ENCODE results near the gene LRP3.
A peak's percentile ranks its signal among the peaks of the same experiment; 100 is the strongest.

The LRP3 gene

DNA sequence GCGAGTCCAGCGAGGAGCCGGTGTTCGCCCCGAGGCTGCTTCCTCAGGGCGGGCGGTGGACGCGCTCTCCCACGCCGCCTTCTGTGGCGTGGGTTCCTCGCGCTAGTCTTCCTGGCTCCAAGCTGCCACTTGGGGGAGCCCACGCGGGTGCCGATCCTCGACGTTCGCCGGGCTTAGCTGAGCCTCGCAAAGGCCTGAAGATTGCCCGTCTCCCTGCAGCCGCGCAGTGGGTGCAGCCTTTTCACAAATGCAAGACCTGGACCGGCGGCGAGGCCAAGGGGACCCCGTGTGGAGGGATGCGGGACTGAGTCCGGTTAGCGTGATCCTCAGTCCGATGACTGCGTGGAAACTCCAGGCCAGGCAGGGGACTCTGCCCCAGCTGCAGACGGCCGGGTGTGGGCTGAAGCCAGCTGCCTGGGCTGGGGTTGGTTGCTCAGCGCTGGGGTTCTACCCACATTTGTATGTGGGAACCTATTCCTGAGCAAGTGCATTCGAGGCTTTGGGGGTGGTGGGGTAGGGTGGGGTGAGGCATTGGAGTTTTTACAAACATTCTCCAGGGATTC is 16.6 kb upstream of the LRP3 start:
- peak overlapping the region; percentile 37 to 92 for H3K4me3 ChIP-seq (ENCODE audit: insufficient read depth in 1 of 2, low read depth in 1 of 2, low read length in 2 of 2)
- peak overlapping the region; percentile 87 for H3K4me2 ChIP-seq (ENCODE audit: low read length, poor library complexity, severe bottlenecking)
- peak overlapping the region; percentile 90 for H3K9ac ChIP-seq (ENCODE audit: low read length)
- peak overlapping the region in 1 of 2 experiments; percentile 7 for H3K4ac ChIP-seq (ENCODE audit: low read depth in 1 of 2, low read length in 2 of 2)
- H3K9me3 ChIP-seq (ENCODE audit: control insufficient read depth, low read length), result no peaks in the 10 kb centered on the region
- peak overlapping the region in 1 of 2 experiments; percentile 45 for H3K14ac ChIP-seq (ENCODE audit: low read length in 2 of 2)
- H2BK15ac ChIP-seq (ENCODE audit: low read depth, poor library complexity, severe bottlenecking), result no peak overlapping the region
- peak overlapping the region; percentile 62 for H2AFZ ChIP-seq (ENCODE audit: low read depth, low read length)
- peaks cover 32% of the 10 kb centered on the region for H3K4me1 ChIP-seq (ENCODE audit: control insufficient read depth, insufficient read depth, low read depth, low read length)
- DNase-seq, result peak; percentile 91
- H4K8ac ChIP-seq (ENCODE audit: low read length), result no peak overlapping the region
- H2BK120ac ChIP-seq (ENCODE audit: low read depth, low read length), result no peak overlapping the region
- no peak overlapping the region for H2BK12ac ChIP-seq (ENCODE audit: low read length in 2 of 2)
- no peaks in the 10 kb centered on the region for H3K36me3 ChIP-seq (ENCODE audit: control insufficient read depth in 1 of 2, insufficient read depth in 2 of 2, low read depth in 1 of 2, low read length in 2 of 2)
- WGBS, result 2% methylated on average over 37 of the region's 38 CpGs
- H3K23ac ChIP-seq (ENCODE audit: low read length in 2 of 2), result peak overlapping the region in 1 of 2 experiments; percentile 57
- H3K27me3 ChIP-seq (ENCODE audit: control insufficient read depth in 1 of 2, insufficient read depth in 1 of 2, low read length in 2 of 2), result peaks cover 0 to 4% of the 10 kb centered on the region in 2 experiments
- peak overlapping the region; percentile 28 to 54 for H3K18ac ChIP-seq (ENCODE audit: low read depth in 1 of 2, low read length in 2 of 2)
- no peak overlapping the region for H2AK5ac ChIP-seq (ENCODE audit: low read length, severe bottlenecking)
- H3K79me1 ChIP-seq (replicated peaks; ENCODE audit: low read length, poor library complexity, severe bottlenecking), result peaks cover 11% of the 10 kb centered on the region
- peak overlapping the region; percentile 5 for H2BK5ac ChIP-seq (ENCODE audit: low read depth, low read length, poor library complexity, severe bottlenecking)
- H4K91ac ChIP-seq (ENCODE audit: low read length), result peak overlapping the region; percentile 25
- peak overlapping the region; percentile 50 for H3K27ac ChIP-seq (ENCODE audit: low read length, poor library complexity, severe bottlenecking)

GRCh38 chr19:33186431-33187182 is 7.5 kb upstream of the LRP3 start:
- no peaks in the 10 kb centered on the region for H3K9me3 ChIP-seq (ENCODE audit: control insufficient read depth, low read length)
- no peak overlapping the region for H2AFZ ChIP-seq (ENCODE audit: low read depth, low read length)
- no peaks in the 10 kb centered on the region for H3K79me1 ChIP-seq (replicated peaks; ENCODE audit: low read length, poor library complexity, severe bottlenecking)
- no peak for DNase-seq
- no peak overlapping the region for H3K4me2 ChIP-seq (ENCODE audit: low read length, poor library complexity, severe bottlenecking)
- no peak overlapping the region for H3K23ac ChIP-seq (ENCODE audit: low read length in 2 of 2)
- H3K4me1 ChIP-seq (ENCODE audit: control insufficient read depth, insufficient read depth, low read depth, low read length), result peaks cover 2% of the 10 kb centered on the region
- H3K27me3 ChIP-seq (ENCODE audit: control insufficient read depth in 1 of 2, insufficient read depth in 1 of 2, low read length in 2 of 2), result peaks cover 4 to 17% of the 10 kb centered on the region in 2 experiments
- no peak overlapping the region for H2BK15ac ChIP-seq (ENCODE audit: low read depth, poor library complexity, severe bottlenecking)
- H3K14ac ChIP-seq (ENCODE audit: low read length in 2 of 2), result no peak overlapping the region
- H4K91ac ChIP-seq (ENCODE audit: low read length), result no peak overlapping the region
- WGBS, result 70% methylated on average over 7 of the region's 11 CpGs
- no peak overlapping the region for H4K8ac ChIP-seq (ENCODE audit: low read length)
- no peak overlapping the region for H3K4ac ChIP-seq (ENCODE audit: low read depth in 1 of 2, low read length in 2 of 2)
- no peak overlapping the region for H2BK120ac ChIP-seq (ENCODE audit: low read depth, low read length)
- no peak overlapping the region for H3K27ac ChIP-seq (ENCODE audit: low read length, poor library complexity, severe bottlenecking)
- H2BK12ac ChIP-seq (ENCODE audit: low read length in 2 of 2), result no peak overlapping the region
- H3K9ac ChIP-seq (ENCODE audit: low read length), result no peak overlapping the region
- H3K4me3 ChIP-seq (ENCODE audit: insufficient read depth in 1 of 2, low read depth in 1 of 2, low read length in 2 of 2), result no peak overlapping the region
- H3K36me3 ChIP-seq (ENCODE audit: control insufficient read depth in 1 of 2, insufficient read depth in 2 of 2, low read depth in 1 of 2, low read length in 2 of 2), result no peaks in the 10 kb centered on the region
- H2BK5ac ChIP-seq (ENCODE audit: low read depth, low read length, poor library complexity, severe bottlenecking), result no peak overlapping the region
- no peak overlapping the region for H3K18ac ChIP-seq (ENCODE audit: low read depth in 1 of 2, low read length in 2 of 2)
- no peak overlapping the region for H2AK5ac ChIP-seq (ENCODE audit: low read length, severe bottlenecking)

DNA sequence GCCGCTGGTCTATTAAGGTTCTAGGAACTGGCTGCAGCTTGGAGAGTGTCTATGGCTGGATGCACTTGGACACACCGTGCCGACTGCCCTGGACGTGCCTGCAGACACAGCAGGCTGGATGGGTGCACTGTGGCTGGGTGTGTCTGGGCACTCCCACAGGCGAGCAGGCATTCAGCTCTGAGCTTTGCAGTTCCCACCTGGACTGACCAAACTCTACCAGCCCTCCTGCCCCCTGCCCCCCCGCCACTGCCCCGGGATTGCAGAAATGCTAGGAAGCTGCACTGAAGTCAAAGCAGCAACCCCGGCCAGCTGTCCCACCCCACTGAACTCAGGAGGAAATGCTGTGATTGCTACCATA is 7.0 kb upstream of the LRP3 start:
- Histone ChIP-seq H2BK5ac (ENCODE audit: low read depth, low read length, poor library complexity, severe bottlenecking) (no peak overlapping the region), H2BK120ac (ENCODE audit: low read depth, low read length) (no peak overlapping the region), H2BK15ac (ENCODE audit: low read depth, poor library complexity, severe bottlenecking) (no peak overlapping the region), H4K91ac (ENCODE audit: low read length) (peak overlapping the region; percentile 58), H3K23ac (ENCODE audit: low read length in 2 of 2) (no peak overlapping the region), H3K79me1 (replicated peaks; ENCODE audit: low read length, poor library complexity, severe bottlenecking) (no peaks in the 10 kb centered on the region), H2AFZ (ENCODE audit: low read depth, low read length) (no peak overlapping the region), H4K8ac (ENCODE audit: low read length) (no peak overlapping the region), H3K36me3 (ENCODE audit: control insufficient read depth in 1 of 2, insufficient read depth in 2 of 2, low read depth in 1 of 2, low read length in 2 of 2) (no peaks in the 10 kb centered on the region), H3K27me3 (ENCODE audit: control insufficient read depth in 1 of 2, insufficient read depth in 1 of 2, low read length in 2 of 2) (peaks cover 4 to 22% of the 10 kb centered on the region in 2 experiments), H3K4me3 (ENCODE audit: insufficient read depth in 1 of 2, low read depth in 1 of 2, low read length in 2 of 2) (no peak overlapping the region), H3K4me2 (ENCODE audit: low read length, poor library complexity, severe bottlenecking) (no peak overlapping the region), H3K9me3 (ENCODE audit: control insufficient read depth, low read length) (no peaks in the 10 kb centered on the region), H3K14ac (ENCODE audit: low read length in 2 of 2) (no peak overlapping the region), H3K27ac (ENCODE audit: low read length, poor library complexity, severe bottlenecking) (no peak overlapping the region), H2BK12ac (ENCODE audit: low read length in 2 of 2) (no peak overlapping the region), H3K18ac (ENCODE audit: low read depth in 1 of 2, low read length in 2 of 2) (no peak overlapping the region), H3K4me1 (ENCODE audit: control insufficient read depth, insufficient read depth, low read depth, low read length) (peaks cover 2% of the 10 kb centered on the region), H3K9ac (ENCODE audit: low read length) (no peak overlapping the region), H3K4ac (ENCODE audit: low read depth in 1 of 2, low read length in 2 of 2) (no peak overlapping the region), H2AK5ac (ENCODE audit: low read length, severe bottlenecking) (no peak overlapping the region)
- WGBS, result 80% methylated on average over 7 of the region's 8 CpGs
- DNase-seq, result no peak

DNA sequence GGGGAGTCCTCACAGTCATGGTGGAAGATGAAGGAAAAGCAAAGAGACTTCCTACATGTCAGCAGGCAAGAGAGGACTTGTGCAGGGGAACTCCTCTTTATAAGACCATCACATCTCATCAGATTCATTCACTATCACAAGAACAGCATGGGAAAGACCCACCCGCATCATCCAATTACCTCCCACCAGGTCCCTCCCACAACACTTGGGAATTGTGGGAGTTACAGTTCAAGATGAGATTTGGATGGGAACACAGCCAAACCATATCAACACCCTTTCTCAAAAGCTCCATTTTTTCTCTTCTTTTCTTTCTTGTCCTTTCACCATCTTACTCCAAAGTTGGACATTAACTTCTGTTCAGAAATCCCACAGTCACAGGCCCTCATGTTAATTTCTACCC is 4.7 kb upstream of the LRP3 start:
- no peak overlapping the region for H2BK120ac ChIP-seq (ENCODE audit: low read depth, low read length)
- WGBS, result 100% methylated on average over 1 of the region's 1 CpG
- peaks cover 9 to 26% of the 10 kb centered on the region in 2 experiments for H3K27me3 ChIP-seq (ENCODE audit: control insufficient read depth in 1 of 2, insufficient read depth in 1 of 2, low read length in 2 of 2)

More for the DNA sequence above, 4.7 kb upstream of the LRP3 start:
- no peaks in the 10 kb centered on the region for H3K36me3 ChIP-seq (ENCODE audit: control insufficient read depth in 1 of 2, insufficient read depth in 2 of 2, low read depth in 1 of 2, low read length in 2 of 2)
- no peak for DNase-seq
- H3K4ac ChIP-seq (ENCODE audit: low read depth in 1 of 2, low read length in 2 of 2), result no peak overlapping the region
- peaks cover 4% of the 10 kb centered on the region for H3K4me1 ChIP-seq (ENCODE audit: control insufficient read depth, insufficient read depth, low read depth, low read length)
- H3K9me3 ChIP-seq (ENCODE audit: control insufficient read depth, low read length), result no peaks in the 10 kb centered on the region
- no peak overlapping the region for H2AFZ ChIP-seq (ENCODE audit: low read depth, low read length)
- H3K9ac ChIP-seq (ENCODE audit: low read length), result no peak overlapping the region
- H2BK12ac ChIP-seq (ENCODE audit: low read length in 2 of 2), result no peak overlapping the region
- H3K79me1 ChIP-seq (replicated peaks; ENCODE audit: low read length, poor library complexity, severe bottlenecking), result no peaks in the 10 kb centered on the region
- no peak overlapping the region for H3K27ac ChIP-seq (ENCODE audit: low read length, poor library complexity, severe bottlenecking)
- no peak overlapping the region for H3K14ac ChIP-seq (ENCODE audit: low read length in 2 of 2)
- no peak overlapping the region for H2AK5ac ChIP-seq (ENCODE audit: low read length, severe bottlenecking)
- no peak overlapping the region for H3K18ac ChIP-seq (ENCODE audit: low read depth in 1 of 2, low read length in 2 of 2)
- H4K91ac ChIP-seq (ENCODE audit: low read length), result no peak overlapping the region
- H3K4me2 ChIP-seq (ENCODE audit: low read length, poor library complexity, severe bottlenecking), result no peak overlapping the region
- no peak overlapping the region for H3K23ac ChIP-seq (ENCODE audit: low read length in 2 of 2)
- H3K4me3 ChIP-seq (ENCODE audit: insufficient read depth in 1 of 2, low read depth in 1 of 2, low read length in 2 of 2), result no peak overlapping the region
- no peak overlapping the region for H2BK5ac ChIP-seq (ENCODE audit: low read depth, low read length, poor library complexity, severe bottlenecking)
- H4K8ac ChIP-seq (ENCODE audit: low read length), result no peak overlapping the region
- H2BK15ac ChIP-seq (ENCODE audit: low read depth, poor library complexity, severe bottlenecking), result no peak overlapping the region

Measured in mesenchymal stem cell (in vitro differentiated cells and primary cell).